Occipital lobe (tissue), 2 donors: ENCODE results near the gene SAMD4A. TPM values are rescaled to one million over a fixed set of nuclear protein-coding genes. Genes with fewer than 3 reads are reported as not detected.

ENCODE experiments used
- DNase-seq: peaks from one replicate; lab custom pipeline; 2025; lab: John Stamatoyannopoulos, UW
- total RNA-seq: library from RNA; depleted of rRNA; stranded (reverse); fragments of >200 nt; gene quantifications from one replicate; pipeline ENCODE4 v1.2.3, GENCODE V29; 2014

The SAMD4A gene
- total RNA-seq, 1 donor from 2014 or later = 17.3 TPM

DNA sequence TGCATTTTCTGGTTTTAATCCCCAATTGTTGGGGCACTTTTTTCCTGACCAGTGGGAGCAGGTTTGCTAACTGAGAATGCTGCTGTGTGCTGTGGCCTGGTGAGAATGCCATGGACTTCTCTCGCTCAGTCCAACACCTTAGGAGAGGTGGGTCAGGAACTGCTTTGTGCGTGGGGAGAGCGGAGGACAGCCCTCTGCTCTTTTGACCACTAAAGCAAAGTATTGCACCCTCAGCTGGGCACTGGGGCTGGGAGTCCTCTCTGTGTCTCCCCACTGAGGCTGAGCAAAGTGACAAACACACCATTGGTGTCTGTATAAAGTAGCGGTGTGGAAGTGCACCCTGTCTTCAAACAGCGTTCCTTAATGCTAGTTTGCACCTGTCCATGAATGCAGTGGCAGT, 136.2 kb downstream of the SAMD4A start:
- DNase-seq = no peak

DNA sequence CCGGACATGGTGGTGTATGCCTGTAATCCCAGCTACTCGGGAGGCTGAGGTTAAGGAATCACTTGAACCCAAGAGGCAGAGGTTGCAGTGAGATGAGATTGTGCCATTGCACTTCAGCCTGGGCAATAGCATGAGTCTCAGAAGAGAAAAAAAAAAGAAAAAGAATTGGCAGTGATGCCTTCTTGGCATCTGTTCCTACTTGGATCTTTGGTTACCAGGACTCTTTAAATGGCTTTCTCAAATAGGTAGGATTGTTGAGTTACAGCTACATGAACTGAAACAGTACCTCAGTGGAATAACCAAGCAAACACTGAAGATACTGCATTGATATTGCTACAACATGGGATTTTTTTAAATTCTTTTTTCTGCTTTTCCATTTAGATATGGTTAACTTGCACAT, 136.8 kb downstream of the SAMD4A start:
- DNase-seq = no peak

DNA sequence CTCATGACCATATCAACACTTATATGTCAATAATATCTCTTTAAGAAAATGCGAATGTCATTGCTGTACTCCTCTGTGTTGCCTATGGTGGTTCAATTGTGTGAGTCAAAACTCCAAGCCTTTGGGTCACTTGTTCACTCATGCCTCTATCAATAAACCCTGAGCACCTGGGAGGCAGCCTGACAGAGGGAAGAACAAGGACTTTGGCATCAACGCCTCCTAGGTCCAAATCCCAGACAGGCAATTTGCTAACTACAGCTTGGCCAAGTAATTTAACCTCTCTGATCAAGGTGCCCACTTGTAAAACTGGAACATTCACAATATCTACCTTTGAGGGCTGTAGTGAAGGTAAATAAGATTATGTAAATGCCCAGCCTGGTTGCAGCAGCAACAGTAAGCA, 137.8 kb downstream of the SAMD4A start:
- no peak for DNase-seq

DNA sequence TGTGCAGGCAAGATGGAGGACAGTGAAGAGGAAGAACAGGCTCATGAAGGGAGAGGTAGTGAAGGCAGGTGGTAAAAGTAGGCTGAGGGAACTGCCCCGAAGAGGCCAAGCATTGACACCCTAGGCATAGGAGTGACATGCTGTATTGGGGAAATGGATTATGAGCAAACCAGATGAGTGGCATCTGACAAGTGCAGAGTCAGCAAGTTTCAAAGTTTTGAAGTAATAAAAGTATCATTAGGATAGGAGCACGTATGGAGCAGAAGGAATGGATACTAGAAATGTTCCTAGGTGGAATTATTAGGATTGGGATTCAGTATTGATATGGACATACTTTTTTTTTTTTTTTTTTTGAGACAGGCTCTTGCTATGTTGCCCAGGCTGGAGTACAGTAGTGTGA, 139.8 kb downstream of the SAMD4A start:
- no peak for DNase-seq

DNA sequence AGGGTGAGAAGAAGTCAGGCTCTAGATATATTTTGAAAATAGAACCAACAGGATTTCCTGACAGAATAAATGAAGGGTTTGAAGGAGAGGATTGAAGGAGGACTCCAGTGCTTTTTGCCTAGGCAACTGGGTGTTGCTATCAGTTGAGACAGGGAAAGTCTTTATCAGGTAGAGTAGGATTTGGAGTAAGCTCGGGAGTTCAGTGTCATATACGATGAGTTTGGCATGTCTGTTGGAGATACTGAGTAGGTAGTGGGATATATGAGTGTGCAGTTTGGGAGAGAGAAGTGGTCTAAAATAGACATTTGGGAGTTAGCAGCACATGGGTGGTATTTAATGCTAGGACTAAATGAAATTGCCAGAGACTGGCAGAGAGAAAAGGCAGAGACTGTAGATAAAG, 141.2 kb downstream of the SAMD4A start:
- DNase-seq = no peak

DNA sequence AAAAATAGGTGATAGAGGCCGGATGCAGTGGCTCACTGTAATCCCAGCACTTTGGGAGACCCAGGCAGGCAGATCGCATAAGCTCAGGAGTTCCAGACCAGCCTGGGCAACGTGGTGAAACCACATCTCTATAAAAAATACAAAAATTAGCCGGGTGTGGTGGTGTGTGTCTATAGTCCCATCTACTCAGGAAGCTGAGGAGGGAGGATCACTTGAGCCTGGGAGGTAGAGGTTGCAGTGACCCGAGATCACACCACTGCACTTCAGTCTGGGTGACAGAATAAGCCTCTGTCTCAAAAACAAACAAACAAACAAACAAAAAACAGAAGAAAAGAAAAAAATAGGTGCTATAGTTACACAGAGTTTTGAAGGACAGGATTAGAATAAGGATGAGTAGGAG, 142.1 kb downstream of the SAMD4A start:
- DNase-seq = no peak

DNA sequence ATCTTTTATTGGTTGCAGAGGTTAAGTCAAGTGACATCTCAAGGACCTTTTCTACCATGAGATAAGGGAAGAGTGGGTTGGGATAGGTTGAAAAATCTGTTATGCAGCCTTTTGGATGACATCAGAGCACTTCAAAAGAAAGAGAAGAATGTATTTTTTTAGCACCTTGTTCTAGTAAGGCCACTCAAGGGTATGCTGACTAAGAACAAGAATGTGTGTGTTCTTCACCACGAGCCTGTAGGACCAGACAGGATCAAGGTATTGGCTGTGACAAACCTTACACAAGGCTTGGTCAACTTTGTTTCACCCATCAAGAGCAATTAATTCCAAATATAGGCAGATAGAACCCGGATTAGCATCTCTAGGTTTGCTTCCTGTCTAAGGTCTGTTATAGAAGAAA, 142.5 kb downstream of the SAMD4A start:
- no peak for DNase-seq

DNA sequence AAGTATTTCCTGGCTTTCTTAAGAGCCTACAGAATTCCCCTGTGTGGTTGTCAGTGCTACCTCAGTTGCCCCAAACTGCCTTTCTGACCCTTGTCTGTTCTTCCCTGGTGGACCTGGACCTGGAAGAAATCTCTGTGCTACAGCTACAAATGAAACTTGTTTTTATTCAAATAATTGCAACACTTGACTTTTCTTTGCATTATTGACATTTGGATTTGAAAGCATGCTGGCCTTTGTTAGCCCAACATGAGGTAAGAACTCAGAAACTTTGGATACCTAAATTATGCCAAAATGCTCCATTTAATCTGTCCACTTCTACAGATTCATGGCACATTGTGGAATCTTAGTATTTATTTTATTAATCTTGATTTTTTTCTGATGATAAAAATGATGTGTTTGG, 142.9 kb downstream of the SAMD4A start:
- no peak for DNase-seq

DNA sequence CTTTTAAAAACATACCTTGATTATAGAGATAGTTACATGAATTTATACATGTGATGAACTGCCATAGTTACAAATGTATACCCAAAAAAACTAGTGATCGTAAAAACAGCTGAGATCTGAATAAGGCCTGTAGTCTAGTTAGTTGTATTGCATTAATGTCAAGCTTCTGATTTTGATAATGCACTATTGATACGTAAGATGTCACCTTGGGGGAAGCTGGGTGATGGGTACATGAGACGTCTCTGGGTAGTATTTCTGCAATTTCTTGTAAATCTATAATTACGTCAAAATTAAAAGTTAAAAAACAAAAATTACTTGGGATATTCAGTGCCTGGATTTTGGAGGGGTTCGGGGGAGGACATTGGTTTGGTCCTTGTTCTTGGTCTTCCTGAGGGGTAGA, 144.4 kb downstream of the SAMD4A start:
- DNase-seq = no peak

DNA sequence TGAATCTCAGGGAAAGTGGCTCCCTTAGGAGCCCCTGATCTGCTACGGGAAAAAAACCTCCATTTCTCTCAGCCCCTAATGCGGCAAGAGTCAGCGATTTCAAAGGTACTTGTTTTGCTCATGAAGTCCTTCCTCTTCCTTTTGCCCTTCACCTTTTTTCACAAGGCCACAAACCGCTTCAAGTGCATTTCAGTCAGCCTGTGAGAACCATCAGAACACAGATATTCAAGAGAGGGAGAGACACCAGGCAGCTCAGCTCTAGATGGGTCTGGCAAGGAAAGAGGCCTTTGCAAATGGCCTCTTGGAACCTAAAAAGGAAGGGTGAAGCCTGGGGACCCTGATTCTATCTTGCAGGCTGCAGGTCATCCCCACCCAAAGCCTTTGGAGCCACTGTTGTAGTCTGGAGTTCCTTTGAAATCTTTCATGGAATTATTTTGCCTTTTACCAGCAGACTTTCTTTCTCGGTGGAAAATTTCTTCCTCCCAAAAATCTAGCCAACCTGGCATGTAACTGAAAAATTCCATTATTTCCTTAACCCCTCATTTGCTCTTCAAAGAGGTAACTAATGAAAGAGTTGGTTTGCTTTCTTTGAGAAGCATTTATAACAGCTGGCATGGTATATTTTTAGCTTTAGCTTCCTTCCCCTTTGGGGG, 145.0 kb downstream of the SAMD4A start:
- DNase-seq = no peak

DNA sequence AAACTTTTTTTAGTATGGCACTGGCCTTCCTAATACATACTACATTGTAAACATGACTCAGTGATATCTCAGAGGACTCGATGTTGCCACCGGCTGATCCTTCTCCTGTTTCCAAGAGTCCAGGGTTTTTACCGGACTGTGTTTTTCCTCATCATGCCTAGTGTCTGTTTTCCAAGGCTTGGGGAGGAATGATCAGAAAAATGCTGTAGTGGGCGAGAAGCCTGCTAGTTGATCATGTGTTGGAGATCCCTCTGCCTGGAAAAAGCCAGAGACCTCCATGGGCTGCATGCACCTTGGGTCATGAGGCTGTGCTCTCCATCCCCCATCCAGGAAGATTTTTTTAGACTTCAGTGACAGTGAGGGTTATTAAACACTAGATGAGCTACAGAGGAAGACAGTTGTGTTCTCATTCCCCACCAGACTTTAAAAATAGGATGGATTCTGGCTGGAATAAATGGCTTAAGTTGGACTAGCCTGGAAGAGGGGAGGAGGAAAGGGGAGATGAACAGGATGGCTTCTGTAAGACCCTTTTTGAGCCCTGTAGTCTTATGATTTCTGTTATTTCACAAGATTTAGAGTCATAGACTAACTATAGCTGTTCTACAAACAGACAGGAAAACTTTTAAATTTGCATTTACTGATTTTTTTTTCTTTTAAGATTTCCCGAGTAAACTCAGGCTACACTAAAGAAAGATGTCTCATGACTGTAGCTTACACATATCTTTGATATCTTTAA, 145.7 kb downstream of the SAMD4A start:
- no peak for DNase-seq

DNA sequence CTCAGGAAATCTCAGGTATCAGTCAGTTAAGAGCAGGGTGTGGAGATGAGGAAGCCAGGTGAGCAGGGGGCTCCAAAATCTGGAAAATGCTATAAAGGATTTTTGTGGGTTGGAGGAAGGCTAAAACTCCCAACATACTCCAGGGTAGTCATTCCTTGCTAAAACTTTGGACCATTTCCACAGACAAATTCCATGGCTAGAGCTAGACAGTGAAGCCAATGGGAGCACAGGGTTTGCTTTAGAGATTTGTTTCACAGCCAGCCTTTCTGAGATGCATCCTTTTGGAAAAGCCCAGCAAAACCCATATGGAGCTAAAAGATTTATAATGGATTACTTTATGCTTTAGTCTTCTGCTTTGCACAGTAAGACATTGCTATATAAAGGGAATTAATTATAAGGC, 146.5 kb downstream of the SAMD4A start:
- DNase-seq = no peak

DNA sequence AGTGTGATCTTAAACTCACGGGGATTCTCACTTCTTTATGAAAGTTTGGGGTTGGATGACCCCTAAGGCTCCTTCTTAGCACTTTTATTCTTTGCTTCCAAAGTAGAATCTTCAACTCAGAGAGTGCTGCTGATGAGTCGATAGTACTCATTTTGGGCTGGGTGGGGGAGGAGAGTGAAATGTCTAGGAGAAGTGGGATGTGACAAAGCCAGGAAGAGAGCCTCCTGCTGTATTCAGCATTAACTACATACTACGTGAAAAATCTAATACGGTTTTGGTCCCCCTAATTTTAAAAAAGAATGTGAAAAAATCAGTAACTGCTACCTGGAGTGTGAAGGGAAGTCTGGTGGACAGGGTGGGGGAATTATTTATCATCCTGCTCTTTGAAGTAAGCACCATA, 148.3 kb downstream of the SAMD4A start:
- DNase-seq = no peak

DNA sequence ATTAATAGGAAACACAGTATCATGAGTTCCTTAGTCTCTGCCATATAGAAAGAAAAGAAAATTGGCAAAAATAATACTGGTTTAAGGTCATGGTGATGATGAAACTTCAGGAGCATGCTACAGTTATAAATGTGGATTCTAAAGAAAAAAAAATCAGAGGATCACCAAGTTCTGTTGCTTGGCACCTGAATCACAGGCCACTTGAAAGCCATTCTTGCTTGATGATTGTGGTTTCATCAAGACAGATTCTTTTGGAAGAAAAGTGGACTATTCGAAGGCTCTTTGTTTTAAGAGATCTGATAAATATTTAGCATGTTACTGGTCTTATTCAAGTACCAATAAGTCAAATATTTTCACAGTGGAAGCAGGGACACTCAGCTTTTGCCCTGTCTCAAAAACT, 148.9 kb downstream of the SAMD4A start:
- DNase-seq = no peak

DNA sequence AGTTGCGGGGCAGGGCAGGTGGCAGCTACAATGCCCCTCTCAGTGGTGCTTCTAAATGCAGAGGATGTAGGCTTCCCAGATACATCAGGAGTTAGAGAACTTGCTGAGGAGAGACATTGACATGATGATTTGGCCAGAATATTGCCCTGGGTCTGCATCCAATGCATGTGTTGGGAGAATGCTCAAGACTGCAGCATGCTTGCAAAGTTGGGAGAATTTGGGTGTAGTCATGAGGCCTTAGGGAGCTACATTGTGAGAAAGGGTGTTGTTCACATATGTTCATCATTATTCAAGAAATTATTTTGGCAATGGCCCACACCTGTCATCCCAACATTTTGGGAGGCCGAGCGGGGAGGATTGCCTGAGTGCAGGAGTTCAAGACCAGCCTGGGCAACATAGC, 149.9 kb downstream of the SAMD4A start:
- DNase-seq = no peak

DNA sequence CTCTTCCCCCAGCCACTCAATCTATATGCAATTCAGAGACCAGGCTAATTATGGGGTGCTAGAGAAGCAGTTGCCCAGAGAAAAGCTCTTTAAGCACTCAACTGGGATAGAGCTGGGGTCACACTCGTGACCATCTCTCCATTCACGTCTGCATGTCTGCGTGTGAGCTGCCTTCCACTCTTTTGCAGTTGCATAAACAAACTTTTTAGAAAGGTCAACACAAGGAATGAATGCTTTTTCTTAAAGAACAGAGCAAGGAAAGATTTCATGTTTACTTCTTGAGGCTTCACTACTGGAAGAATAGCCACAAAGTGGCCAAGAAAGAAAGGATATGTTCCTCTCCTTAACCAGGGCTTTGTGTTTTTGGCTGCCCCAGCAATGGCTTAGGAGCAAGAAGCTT, 151.1 kb downstream of the SAMD4A start:
- DNase-seq = no peak

DNA sequence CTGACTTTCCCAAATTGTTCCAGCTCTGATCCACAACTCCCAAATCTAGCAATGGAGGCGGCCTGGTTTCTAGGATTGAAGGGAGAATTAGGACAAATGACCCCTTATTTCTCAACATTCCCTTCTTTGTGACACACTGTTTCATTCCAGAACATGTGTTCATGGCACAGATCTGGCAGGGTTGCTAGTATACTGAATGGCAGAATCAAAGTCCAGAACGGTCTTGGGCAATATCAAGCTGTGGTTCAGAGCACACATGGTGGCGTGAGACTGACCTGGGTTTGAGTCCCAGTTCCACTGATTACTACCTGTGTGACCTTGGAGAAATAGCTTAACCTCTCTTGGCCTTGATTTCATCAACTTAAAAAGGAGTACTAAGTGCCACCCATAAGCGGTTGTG, 152.5 kb downstream of the SAMD4A start:
- DNase-seq = no peak

DNA sequence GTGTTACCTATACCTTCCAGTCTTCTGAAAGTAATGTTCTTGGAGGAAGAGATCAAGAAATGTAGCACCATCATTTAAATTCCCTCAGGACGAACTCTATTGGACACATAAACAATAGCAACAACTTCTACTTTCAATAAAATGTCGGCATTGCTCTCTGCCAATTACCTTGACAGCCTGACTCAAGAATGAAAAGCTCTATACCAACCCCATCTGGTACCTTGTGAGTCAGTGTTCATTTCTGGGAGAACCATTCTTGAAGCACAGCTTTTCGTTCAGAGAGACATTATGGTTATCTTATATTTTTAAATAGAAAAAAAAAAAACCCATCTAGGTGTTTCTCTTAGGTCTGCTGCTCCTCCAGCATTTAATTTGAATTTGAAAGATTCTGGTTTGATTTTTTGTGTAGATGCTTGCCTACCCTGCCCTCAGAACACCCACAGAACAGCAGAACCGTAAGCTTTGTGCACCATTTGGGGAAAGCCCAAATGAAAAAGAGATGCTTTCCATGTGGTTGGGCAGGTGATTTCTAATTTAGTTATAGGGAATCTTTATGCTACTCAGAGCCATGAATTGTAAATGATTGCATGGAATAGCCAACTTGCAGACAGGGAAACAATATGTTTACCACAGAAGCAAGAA, 156.0 kb downstream of the SAMD4A start:
- DNase-seq = no peak

DNA sequence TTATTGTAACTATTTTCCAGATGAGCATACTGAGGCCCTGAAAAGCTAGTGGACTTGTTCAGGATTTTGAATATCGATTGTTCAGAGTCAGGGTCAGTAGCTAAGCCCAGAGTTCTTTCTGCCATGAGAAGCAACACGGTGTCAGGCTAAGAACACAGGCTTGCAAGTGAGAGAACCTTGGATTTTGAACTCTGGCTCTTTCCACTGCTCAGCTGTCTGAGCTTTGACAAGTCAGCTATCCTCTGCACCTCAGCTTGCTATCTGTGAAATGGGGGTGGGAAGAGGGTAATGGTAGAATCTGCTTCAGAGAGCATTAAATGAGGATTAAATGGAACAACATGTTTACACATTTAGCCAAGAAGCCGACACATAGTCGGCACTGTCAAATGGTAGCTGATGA, 157.2 kb downstream of the SAMD4A start:
- DNase-seq = no peak

DNA sequence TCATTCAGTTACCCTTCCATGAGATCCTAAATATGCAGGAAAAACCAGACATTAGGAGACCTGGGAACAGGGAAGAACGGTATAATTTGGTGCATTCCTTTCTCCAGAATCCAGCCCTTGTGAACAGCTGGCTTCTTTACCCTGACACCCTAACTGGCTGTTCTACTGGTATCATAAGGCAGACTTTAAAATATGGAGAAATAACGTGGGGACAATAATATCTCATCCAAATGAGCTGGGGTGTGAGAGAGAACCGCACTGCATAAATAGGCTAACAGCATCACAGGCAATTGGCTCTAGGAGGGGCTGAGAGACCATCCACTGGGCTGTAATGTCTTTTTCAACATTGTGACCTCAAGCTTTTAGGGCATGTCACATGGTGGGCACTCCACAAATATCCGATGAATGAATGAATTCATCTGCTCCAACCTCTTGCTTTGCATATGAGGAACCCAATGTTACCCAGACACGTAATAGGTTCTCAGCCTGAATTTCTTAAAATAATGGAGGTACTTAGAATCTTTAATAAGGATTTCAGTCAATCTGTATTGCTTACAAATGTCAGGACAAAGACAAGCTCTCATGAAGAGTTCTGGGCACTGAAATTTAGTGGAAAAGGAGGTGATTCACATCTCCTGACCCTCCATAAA, 157.9 kb downstream of the SAMD4A start:
- DNase-seq = no peak

DNA sequence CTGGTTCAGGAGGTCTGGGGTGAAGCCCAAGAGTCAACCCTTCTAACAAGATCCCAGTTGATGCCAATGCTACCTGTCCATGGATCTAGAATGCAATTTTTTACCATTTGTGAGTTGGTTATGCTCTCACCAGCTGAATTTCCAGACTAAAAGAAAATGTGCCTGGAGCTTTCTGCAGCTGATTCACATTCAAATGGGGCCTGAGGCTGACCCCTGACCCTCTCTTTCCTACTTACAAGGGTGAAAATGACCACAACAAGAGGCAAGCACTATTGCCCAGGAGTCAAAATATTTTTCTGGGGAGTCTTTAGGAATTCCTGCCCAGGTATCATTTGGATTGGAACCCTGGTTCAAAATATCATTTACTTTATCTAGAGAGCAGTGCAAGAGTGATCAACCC, 159.1 kb downstream of the SAMD4A start:
- DNase-seq = no peak

DNA sequence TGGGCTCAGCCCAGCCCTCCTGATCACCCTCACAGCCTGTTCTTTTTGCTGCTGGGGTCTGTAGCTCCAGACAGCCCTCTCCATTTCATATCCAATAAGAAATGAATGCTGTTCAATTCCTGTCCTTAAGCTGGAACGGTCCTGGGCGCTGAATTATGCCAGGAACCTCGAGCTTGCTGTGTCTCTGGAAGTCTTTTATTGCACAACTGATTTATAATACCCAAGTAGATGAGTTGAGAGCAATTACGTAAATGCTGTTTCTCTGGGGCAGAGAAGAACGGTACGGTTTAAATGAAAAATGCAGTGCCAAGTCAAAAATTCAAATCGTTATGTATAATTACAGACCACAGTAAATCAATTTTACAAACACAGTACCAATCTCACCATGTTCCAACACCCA, 161.0 kb downstream of the SAMD4A start:
- DNase-seq = no peak
